Measurements from ENCODE around the gene MAN1C1. TPM values are rescaled to one million over a fixed set of nuclear protein-coding genes. Genes with fewer than 3 reads are reported as not detected.

The MAN1C1 gene
- total RNA-seq, 1 experiment from 2014 or later = 1.2 TPM

DNA sequence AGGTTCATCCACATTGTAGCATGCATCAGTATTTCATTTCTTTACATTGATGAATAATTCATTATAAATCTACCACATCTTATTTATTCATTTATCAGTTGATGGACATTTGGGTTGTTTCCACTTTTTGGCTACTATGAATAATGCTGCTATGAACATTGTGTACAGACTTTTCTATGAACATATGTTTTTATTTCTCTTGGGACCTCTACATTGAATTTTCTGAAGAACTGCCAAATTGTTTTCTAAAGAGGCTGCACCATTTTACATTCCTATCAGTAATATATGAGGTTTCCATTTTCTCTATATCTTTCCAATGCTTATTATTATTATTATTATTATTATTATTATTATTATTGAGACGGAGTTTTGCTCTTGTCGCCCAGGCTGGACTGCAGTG, 102.1 kb downstream of the MAN1C1 start:
- H3K9me2 ChIP-seq (ENCODE audit: insufficient read depth) = no peaks in the 10 kb centered on the region
- H2AFZ ChIP-seq (ENCODE audit: low read depth, low read length, poor library complexity, severe bottlenecking) = no peak overlapping the region
- no peak overlapping the region for H3K4me3 ChIP-seq (replicated peaks in 1 of 2; ENCODE audit: low read depth in 1 of 2, low read length in 2 of 2)
- POLR2A ChIA-PET = no interaction called here
- RAD21 ChIA-PET (ENCODE audit: low non-redundant PET in 1 of 2, low total read pairs in 2 of 2, uncharacterized antibody in 2 of 2, unreplicated experiment in 2 of 2) = no interaction called here
- no peak overlapping the region for H3K4me2 ChIP-seq (ENCODE audit: low read length)
- H3K36me3 ChIP-seq (ENCODE audit: control insufficient read depth in 1 of 2, insufficient read depth in 2 of 2, low read length in 2 of 2) = no peaks in the 10 kb centered on the region
- TF ChIP-seq EGR1 (IDR thresholded peaks at IDR 0.05; ENCODE audit: low read depth) = no peak
- TF ChIP-seq, protein P1, sequence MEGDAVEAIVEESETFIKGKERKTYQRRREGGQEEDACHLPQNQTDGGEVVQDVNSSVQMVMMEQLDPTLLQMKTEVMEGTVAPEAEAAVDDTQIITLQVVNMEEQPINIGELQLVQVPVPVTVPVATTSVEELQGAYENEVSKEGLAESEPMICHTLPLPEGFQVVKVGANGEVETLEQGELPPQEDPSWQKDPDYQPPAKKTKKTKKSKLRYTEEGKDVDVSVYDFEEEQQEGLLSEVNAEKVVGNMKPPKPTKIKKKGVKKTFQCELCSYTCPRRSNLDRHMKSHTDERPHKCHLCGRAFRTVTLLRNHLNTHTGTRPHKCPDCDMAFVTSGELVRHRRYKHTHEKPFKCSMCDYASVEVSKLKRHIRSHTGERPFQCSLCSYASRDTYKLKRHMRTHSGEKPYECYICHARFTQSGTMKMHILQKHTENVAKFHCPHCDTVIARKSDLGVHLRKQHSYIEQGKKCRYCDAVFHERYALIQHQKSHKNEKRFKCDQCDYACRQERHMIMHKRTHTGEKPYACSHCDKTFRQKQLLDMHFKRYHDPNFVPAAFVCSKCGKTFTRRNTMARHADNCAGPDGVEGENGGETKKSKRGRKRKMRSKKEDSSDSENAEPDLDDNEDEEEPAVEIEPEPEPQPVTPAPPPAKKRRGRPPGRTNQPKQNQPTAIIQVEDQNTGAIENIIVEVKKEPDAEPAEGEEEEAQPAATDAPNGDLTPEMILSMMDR (IDR thresholded peaks at IDR 0.05 in 2 of 3, conservative IDR thresholded peaks at IDR 0.05 in 1 of 3; ENCODE audit: borderline replicate concordance in 1 of 3, insufficient read depth in 1 of 3, low read depth in 2 of 3, low read length in 2 of 3) = no peak
- no peak for TF ChIP-seq SP1 (IDR thresholded peaks at IDR 0.05; ENCODE audit: low read depth)
- TF ChIP-seq ELF1 (IDR thresholded peaks at IDR 0.05; ENCODE audit: borderline replicate concordance, low read depth) = no peak
- no peak for TF ChIP-seq TCF7L2 (IDR thresholded peaks at IDR 0.05; ENCODE audit: borderline replicate concordance, extremely low read depth, insufficient read depth, insufficient read length)
- TF ChIP-seq SRF (IDR thresholded peaks at IDR 0.05; ENCODE audit: low read depth) = no peak
- TF ChIP-seq JUND (IDR thresholded peaks at IDR 0.05) = no peak
- TF ChIP-seq EZH2 (IDR thresholded peaks at IDR 0.05) = no peak
- TF ChIP-seq CBX3 (IDR thresholded peaks at IDR 0.05; ENCODE audit: low read depth) = no peak
- TF ChIP-seq YY1 (IDR thresholded peaks at IDR 0.05; ENCODE audit: extremely low read depth, insufficient replicate concordance, low read depth, low read length) = no peak
- CTCF ChIA-PET = no interaction called here
- H3K9ac ChIP-seq (ENCODE audit: low read length) = no peak overlapping the region
- no peaks in the 10 kb centered on the region for H3K9me3 ChIP-seq (ENCODE audit: control insufficient read depth in 1 of 2, insufficient read depth in 1 of 2, low read depth in 1 of 2, low read length in 2 of 2)
- DNase-seq (ENCODE audit: low read depth, low spot score) (no peak), ATAC-seq (no peak)
- no peaks in the 10 kb centered on the region for H4K20me1 ChIP-seq (ENCODE audit: insufficient read depth)
- intact Hi-C loops (cut with micrococcal nuclease) = no loop called here
- BruUV-seq (replicated peaks) = no TSS peak
- no peaks in the 10 kb centered on the region for H3K4me1 ChIP-seq (ENCODE audit: control insufficient read depth in 1 of 2, insufficient read depth in 2 of 2, low read length in 2 of 2)
- no peaks in the 10 kb centered on the region for H3K27me3 ChIP-seq (ENCODE audit: insufficient read depth, low read length)
- H3K79me2 ChIP-seq (ENCODE audit: insufficient read depth, low read length) = no peaks in the 10 kb centered on the region
- no peak overlapping the region for H3K27ac ChIP-seq (ENCODE audit: low read depth, low read length)

Data from HCT116 (cell line).